Transverse colon (tissue), 4 donors: ENCODE results near the gene ITIH5. TPM values are rescaled to one million over a fixed set of nuclear protein-coding genes. Genes with fewer than 3 reads are reported as not detected.
"Not testable (repeated sequence)": the region's sequence is repeated elsewhere in the genome, so short reads cannot be mapped to it uniquely, and the experiment has no call there.

Source experiments
- DNase-seq: peaks from one replicate; pipeline ENCODE4 v3.0.0-alpha.2; 2019
- H3K27ac ChIP-seq, 4 donors: fragments of 200-600 bp; sonication (generic); 2 replicates each; pipeline ENCODE4 v1.5.1; 2016 to 2018; ENCODE audit warnings: inconsistent platforms in 4 of 4
- H3K27me3 ChIP-seq: fragments of 200-600 bp; sonication (generic); 2 replicates; pipeline ENCODE4 v1.5.1; 2017; ENCODE audit warnings: inconsistent platforms
- H3K36me3 ChIP-seq, 4 donors: fragments of 200-600 bp; sonication (generic); 2 replicates each; pipeline ENCODE4 v1.5.1; 2017 to 2019; ENCODE audit warnings: inconsistent platforms in 4 of 4
- H3K4me1 ChIP-seq, 4 donors: fragments of 200-600 bp; sonication (generic); 2 replicates each; pipeline ENCODE4 v1.5.1; 2017 to 2020; ENCODE audit warnings: inconsistent platforms in 4 of 4
- H3K4me3 ChIP-seq, 4 donors: fragments of 200-600 bp; sonication (generic); 1 replicate in 1 of 4; 2 replicates in 3 of 4; pipeline versions ENCODE4 v1.5.1 to v1.6.1; 2017 to 2019; ENCODE audit warnings: inconsistent platforms in 4 of 4
- H3K9me3 ChIP-seq, 2 donors: fragments of 200-600 bp; sonication (generic); 2 replicates each; pipeline ENCODE4 v1.5.1; 2017 to 2019; ENCODE audit warnings: inconsistent platforms in 2 of 2
- CTCF ChIP-seq, 5 experiments: fragments of 200-600 bp in 3 of 5; fragments of 450-650 bp in 2 of 5; sonication (generic) in 3 of 5; IDR thresholded peaks; 1 replicate in 2 of 5; 2 replicates in 3 of 5; pipeline ENCODE4 v1.5.1; 2016 to 2017; ENCODE audit warnings: antibody characterized with exemption in 5 of 5, inconsistent platforms in 3 of 5, mild to moderate bottlenecking in 2 of 5, moderate library complexity in 1 of 5
- EP300 ChIP-seq: sonication (generic); formaldehyde crosslinking; IDR thresholded peaks from one replicate; pipeline ENCODE4 v1.6.1; 2017; ENCODE audit warnings: antibody characterized with exemption, low read depth
- POLR2A ChIP-seq: fragments of 450-650 bp; IDR thresholded peaks from one replicate; pipeline ENCODE4 v1.6.1; 2016; ENCODE audit warnings: antibody characterized with exemption, mild to moderate bottlenecking, moderate library complexity
- POLR2AphosphoS5 ChIP-seq, 3 donors: sonication (generic); formaldehyde crosslinking; IDR thresholded peaks; one replicate each; pipeline ENCODE4 v1.6.1; 2016; ENCODE audit warnings: antibody characterized with exemption in 3 of 3
- WGBS, 2 donors: methylation state at CpG; one replicate each; pipeline ENCODE4 v1.1.5; 2018; ENCODE audit warnings: low coverage in 1 of 2; 5-methylcytosine and 5-hydroxymethylcytosine counted together
- in situ Hi-C, 4 donors: fragments of 200-750 bp; cut with MboI; loops; one replicate each; pipeline versions ENCODE4 v1.15.0 to v1.15.1; 2017; ENCODE audit warnings: low sequenced_read_pairs in 3 of 4, low pct_ligation_motif_present in 1 of 4, low pct_unique_long_range_greater_than_20kb in 1 of 4
- intact Hi-C: fragments of 100-400 bp; cut with DNase I; formaldehyde crosslinking; loops from one replicate; pipeline ENCODE4 v1.15.1; 2023; ENCODE audit warnings: low total_unique reads
- total RNA-seq, 4 donors: library from RNA; depleted of rRNA; stranded (reverse); fragments of >200 nt; gene quantifications; one replicate each; pipeline ENCODE4 v1.1.0, GENCODE V29; 2016

Gene ITIH5
- 100 to 1,000 TPM in 1 of 4 donors, 10 to 100 TPM in 3; 13.2 to 169 (median 17.0) TPM for total RNA-seq

- intact Hi-C loops (no loop called here), in situ Hi-C loops (no loop called here)
- no peak for DNase-seq
- WGBS, 2 donors = 10% methylated on average over 54 of the region's 54 CpGs; no CpG with 5 or more reads in 1 of the 2 donors
- peaks cover 40% of the 10 kb centered on the region for H3K27me3 ChIP-seq
- TF ChIP-seq POLR2AphosphoS5 (IDR thresholded peaks at IDR 0.05) (peak in 2 of 3 donors; percentile 52 to 61), POLR2A (no peak), EP300 (no peak), CTCF (IDR thresholded peaks at IDR 0.05) (no peak)
- no peaks in the 10 kb centered on the region for H3K9me3 ChIP-seq
- H3K4me3 ChIP-seq = peak within 1 kb of the TSS; percentile 47 to 86 (median 55)
- H3K27ac ChIP-seq = peak within 1 kb of the TSS; percentile 74 to 85 (median 78)
- peaks cover 0 to 10% (median 3%) of the 10 kb centered on the region in 4 donors for H3K4me1 ChIP-seq
- no peaks in the 10 kb centered on the region for H3K36me3 ChIP-seq
These were observed at the start of gene ITIH5 for GRCh38 chr10:7666253-7667023. TSS of gene ITIH5 (minus strand) at chr10:7666966. CDS start at chr10:7666892, 74 bp downstream.

DNA sequence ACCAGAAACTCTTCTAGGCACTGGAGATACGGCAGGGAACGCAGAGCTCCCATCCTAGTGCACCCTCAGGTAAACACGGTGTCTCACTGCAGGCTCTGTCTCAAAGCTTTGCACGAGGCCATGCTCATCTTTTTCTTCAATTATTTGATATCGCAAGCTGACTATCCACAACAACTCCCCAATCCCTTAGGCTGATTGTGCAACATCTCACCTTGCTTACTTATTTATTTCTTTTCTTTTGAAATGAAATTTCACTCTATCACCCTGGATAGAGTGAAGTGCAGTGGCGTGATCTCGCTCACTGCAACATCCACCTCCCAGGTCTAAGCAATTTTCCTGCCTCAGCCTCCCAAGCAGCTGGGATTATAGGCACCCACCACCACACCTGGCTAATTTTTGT is 48.7 kb upstream of the ITIH5 start:
- Histone ChIP-seq H3K27ac (no peak overlapping the region), H3K36me3 (no peaks in the 10 kb centered on the region), H3K9me3 (no peaks in the 10 kb centered on the region), H3K4me3 (no peak overlapping the region), H3K4me1 (no peaks in the 10 kb centered on the region), H3K27me3 (no peaks in the 10 kb centered on the region)
- 73 to 90% methylated on average over 3 to 7 of the region's 7 CpGs for WGBS, 2 donors
- DNase-seq = no peak
- in situ Hi-C loops = no loop called here
- intact Hi-C loops = no loop called here
- TF ChIP-seq POLR2A = no peak
- TF ChIP-seq EP300 = no peak
- TF ChIP-seq CTCF (IDR thresholded peaks at IDR 0.05) = no peak
- TF ChIP-seq POLR2AphosphoS5 (IDR thresholded peaks at IDR 0.05) = no peak

GRCh38 chr10:7711075-7711474 is 44.3 kb upstream of the ITIH5 start:
- H3K27ac ChIP-seq, DNase-seq, H3K4me3 ChIP-seq, H3K4me1 ChIP-seq, H3K27me3 ChIP-seq, intact Hi-C loops, H3K9me3 ChIP-seq, H3K36me3 ChIP-seq, in situ Hi-C loops: not testable (repeated sequence)
- 73 to 86% methylated on average over 2 to 5 of the region's 5 CpGs for WGBS, 2 donors

- peaks cover 2% of the 10 kb centered on the region for H3K27me3 ChIP-seq
- H3K27ac ChIP-seq = no peak overlapping the region
- WGBS, 2 donors = 75 to 85% methylated on average over 1 of the region's 1 CpG
- no peak for TF ChIP-seq EP300
- TF ChIP-seq POLR2A = no peak
- TF ChIP-seq POLR2AphosphoS5 (IDR thresholded peaks at IDR 0.05) = no peak
- no peak for TF ChIP-seq CTCF (IDR thresholded peaks at IDR 0.05)
- no peaks in the 10 kb centered on the region for H3K4me1 ChIP-seq
- intact Hi-C loops = no loop called here
- no peaks in the 10 kb centered on the region for H3K9me3 ChIP-seq
- no peak for DNase-seq
- in situ Hi-C loops = no loop called here
- no peaks in the 10 kb centered on the region for H3K36me3 ChIP-seq
- H3K4me3 ChIP-seq = no peak overlapping the region
These were observed 43.7 kb upstream of the ITIH5 start for GRCh38 chr10:7710446-7710845.
